ENCODE results near the gene IL22RA1. TPM values are rescaled to one million over a fixed set of nuclear protein-coding genes. Genes with fewer than 3 reads are reported as not detected.

IL22RA1 gene
- polyA plus RNA-seq, 2 donors = 10.3 to 11.7 TPM

DNA sequence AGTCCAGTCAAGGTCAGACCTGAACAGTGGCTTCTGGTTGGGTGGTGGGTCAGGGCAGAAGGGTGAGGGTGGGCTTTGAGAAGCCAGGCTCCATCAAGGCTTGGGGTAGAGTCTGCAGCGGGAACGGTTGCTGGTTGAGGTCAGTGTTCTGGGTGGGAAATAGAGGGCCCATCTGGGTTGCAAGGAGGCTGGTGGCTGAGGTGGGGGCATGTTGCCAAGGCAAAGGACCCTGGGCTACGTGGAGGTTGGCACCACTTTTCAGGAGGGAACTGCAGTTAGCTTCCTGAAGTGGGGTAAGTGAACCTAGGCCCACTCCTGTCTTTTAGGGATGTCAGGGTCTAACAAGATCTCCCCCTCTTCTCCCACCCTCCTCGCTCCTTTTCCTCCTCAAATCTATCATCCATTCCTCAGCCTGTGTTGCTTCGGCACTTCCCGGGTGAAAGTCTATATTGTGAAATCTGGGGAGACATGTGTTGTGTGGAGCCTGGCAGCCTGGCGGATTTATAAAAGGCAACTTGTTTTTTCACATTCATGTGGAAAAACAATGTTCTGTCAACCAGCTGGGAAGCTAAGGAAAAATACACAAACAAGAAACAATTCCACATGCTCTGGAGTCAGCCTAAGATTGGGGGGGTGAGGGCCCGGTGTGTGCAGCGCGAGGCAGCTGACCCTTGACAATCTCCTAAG lies 1.5 kb downstream of the IL22RA1 start:
- Histone ChIP-seq H3K27ac (ENCODE audit: low read depth in 2 of 2, low read length in 1 of 2) (no peak overlapping the region), H3K9me3 (ENCODE audit: control insufficient read depth in 2 of 2, insufficient read depth in 1 of 2, low read depth in 1 of 2, low read length in 1 of 2) (no peaks in the 10 kb centered on the region), H3K27me3 (ENCODE audit: control insufficient read depth in 1 of 2, insufficient read depth in 2 of 2, low read length in 2 of 2) (no peaks in the 10 kb centered on the region), H3K4me3 (ENCODE audit: low read depth in 1 of 2, low read length in 2 of 2) (peak overlapping the region; percentile 65 to 70), H3K36me3 (ENCODE audit: control insufficient read depth in 2 of 2, insufficient read depth in 2 of 2, low read length in 1 of 2) (no peaks in the 10 kb centered on the region), H3K4me1 (ENCODE audit: control insufficient read depth in 2 of 2, insufficient read depth in 2 of 2, low read length in 1 of 2) (peaks cover 3 to 5% of the 10 kb centered on the region in 2 donors)
- 60 to 83% methylated on average over 10 of the region's 10 CpGs for WGBS, 2 donors

DNA sequence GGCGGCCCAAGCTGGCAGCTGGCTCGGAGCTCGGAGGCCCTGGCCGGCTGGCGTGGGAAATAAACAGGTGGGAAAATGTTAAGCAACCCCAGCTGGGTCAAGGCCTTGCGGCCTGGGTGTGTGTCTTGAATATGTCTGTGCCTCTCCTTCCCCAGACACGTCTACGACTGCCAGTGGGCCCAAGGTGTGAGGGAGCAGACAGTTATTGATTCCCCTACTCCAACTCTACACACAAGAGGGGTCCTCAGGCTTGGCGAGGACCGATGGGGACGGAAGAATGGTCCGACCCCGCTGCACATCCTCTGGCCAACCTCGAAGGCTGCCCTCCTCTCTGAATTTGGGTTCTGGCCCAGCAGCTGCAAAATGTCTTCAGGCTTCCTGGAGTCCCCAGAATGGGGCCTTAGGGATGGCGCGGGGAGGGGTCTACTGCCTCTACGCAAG lies 2.2 kb downstream of the IL22RA1 start:
- Histone ChIP-seq H3K4me3 (ENCODE audit: low read depth in 1 of 2, low read length in 2 of 2) (no peak overlapping the region), H3K9me3 (ENCODE audit: control insufficient read depth in 2 of 2, insufficient read depth in 1 of 2, low read depth in 1 of 2, low read length in 1 of 2) (no peaks in the 10 kb centered on the region), H3K27ac (ENCODE audit: low read depth in 2 of 2, low read length in 1 of 2) (no peak overlapping the region), H3K27me3 (ENCODE audit: control insufficient read depth in 1 of 2, insufficient read depth in 2 of 2, low read length in 2 of 2) (no peaks in the 10 kb centered on the region), H3K36me3 (ENCODE audit: control insufficient read depth in 2 of 2, insufficient read depth in 2 of 2, low read length in 1 of 2) (no peaks in the 10 kb centered on the region), H3K4me1 (ENCODE audit: control insufficient read depth in 2 of 2, insufficient read depth in 2 of 2, low read length in 1 of 2) (peaks cover 3 to 5% of the 10 kb centered on the region in 2 donors)
- 79 to 89% methylated on average over 15 to 17 of the region's 17 CpGs for WGBS, 2 donors

DNA sequence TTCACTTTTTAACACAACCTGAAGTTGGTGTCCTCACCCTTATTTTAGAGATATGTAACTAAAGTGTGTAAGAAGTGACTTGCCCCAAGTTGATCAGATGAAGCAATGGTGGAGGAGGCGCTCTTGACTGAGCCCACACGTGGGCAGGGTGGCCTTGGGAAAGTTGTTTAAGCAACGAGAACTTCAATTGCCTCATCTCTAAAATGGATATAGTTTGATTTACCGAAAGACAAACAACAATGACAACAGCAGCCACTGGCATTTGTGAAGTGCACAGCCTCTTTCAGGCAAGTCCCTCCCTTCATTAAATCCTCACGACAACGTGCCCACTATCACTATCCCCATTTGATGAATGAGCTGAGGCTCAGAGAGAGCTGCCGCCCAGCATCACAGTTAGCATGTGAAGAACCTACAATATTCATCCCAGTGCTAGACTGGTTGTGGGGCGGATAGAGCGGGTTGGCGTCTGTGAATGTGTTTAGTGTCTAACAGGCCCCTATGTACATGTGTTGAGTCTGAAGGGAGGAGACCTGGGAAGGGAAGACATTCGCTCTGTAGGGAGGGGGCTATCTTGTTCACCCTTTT lies 3.0 kb downstream of the IL22RA1 start:
- no peaks in the 10 kb centered on the region for H3K9me3 ChIP-seq (ENCODE audit: control insufficient read depth in 2 of 2, insufficient read depth in 1 of 2, low read depth in 1 of 2, low read length in 1 of 2)
- no peaks in the 10 kb centered on the region for H3K27me3 ChIP-seq (ENCODE audit: control insufficient read depth in 1 of 2, insufficient read depth in 2 of 2, low read length in 2 of 2)
- H3K4me3 ChIP-seq (ENCODE audit: low read depth in 1 of 2, low read length in 2 of 2) = no peak overlapping the region
- whole genome bisulfite sequencing, 2 donors = 82 to 90% methylated on average over 11 of the region's 11 CpGs
- peaks cover 3 to 5% of the 10 kb centered on the region in 2 donors for H3K4me1 ChIP-seq (ENCODE audit: control insufficient read depth in 2 of 2, insufficient read depth in 2 of 2, low read length in 1 of 2)
- no peak overlapping the region for H3K27ac ChIP-seq (ENCODE audit: low read depth in 2 of 2, low read length in 1 of 2)
- no peaks in the 10 kb centered on the region for H3K36me3 ChIP-seq (ENCODE audit: control insufficient read depth in 2 of 2, insufficient read depth in 2 of 2, low read length in 1 of 2)

DNA sequence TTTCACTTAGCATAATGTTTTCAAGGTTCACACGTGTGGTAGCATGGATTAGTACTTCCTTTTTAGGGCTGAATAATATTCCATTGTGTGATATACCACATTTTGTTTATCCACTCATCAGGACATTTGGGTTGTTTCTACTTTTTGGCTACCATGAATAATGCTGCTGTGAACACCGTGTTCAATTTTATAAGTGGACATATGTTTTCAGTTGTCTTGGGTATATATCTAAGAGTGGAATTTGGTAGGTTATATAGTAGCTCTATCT lies 3.8 kb downstream of the IL22RA1 start:
- peaks cover 3 to 5% of the 10 kb centered on the region in 2 donors for H3K4me1 ChIP-seq (ENCODE audit: control insufficient read depth in 2 of 2, insufficient read depth in 2 of 2, low read length in 1 of 2)
- no peak overlapping the region for H3K4me3 ChIP-seq (ENCODE audit: low read depth in 1 of 2, low read length in 2 of 2)
- H3K9me3 ChIP-seq (ENCODE audit: control insufficient read depth in 2 of 2, insufficient read depth in 1 of 2, low read depth in 1 of 2, low read length in 1 of 2) = no peaks in the 10 kb centered on the region
- no peaks in the 10 kb centered on the region for H3K27me3 ChIP-seq (ENCODE audit: control insufficient read depth in 1 of 2, insufficient read depth in 2 of 2, low read length in 2 of 2)
- no peak overlapping the region for H3K27ac ChIP-seq (ENCODE audit: low read depth in 2 of 2, low read length in 1 of 2)
- 64 to 67% methylated on average over 2 of the region's 2 CpGs for WGBS, 2 donors
- H3K36me3 ChIP-seq (ENCODE audit: control insufficient read depth in 2 of 2, insufficient read depth in 2 of 2, low read length in 1 of 2) = no peaks in the 10 kb centered on the region

DNA sequence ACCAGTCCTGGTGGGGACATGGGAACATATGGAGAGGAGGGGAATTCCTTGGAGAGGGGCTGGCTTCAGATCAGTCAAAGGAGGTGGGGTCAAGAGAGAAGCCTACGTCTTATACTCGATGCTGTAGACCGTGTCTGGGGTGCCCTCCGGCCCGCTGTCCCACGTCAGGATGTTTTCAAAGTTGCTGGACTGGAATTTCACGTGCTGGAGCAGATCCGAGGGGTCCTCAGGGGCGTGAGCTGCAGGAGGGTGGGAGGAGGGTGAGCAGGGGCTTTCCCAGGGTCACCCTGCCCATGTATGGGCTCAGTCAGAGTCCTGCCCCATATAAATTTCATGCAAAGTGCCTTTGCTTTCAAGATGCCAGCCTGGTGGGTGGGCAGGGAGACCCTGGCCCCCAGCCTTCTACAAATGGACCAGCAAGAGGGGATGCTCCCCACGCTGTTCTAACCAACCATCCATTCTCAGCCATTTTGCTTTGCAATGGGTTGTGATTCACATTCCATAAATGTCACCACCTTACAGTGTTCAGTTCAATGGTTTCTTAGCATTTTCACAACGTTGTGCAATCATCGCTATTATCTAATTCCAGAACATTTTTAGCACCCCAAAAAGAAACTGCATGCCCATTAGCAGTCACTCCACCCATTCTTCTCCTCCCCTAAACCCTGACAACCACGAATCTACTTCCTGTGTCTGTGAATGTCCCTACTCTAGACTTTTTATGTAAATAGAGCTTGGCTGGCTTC lies 4.3 kb downstream of the IL22RA1 start:
- H3K36me3 ChIP-seq (ENCODE audit: control insufficient read depth in 2 of 2, insufficient read depth in 2 of 2, low read length in 1 of 2) = no peaks in the 10 kb centered on the region
- H3K4me1 ChIP-seq (ENCODE audit: control insufficient read depth in 2 of 2, insufficient read depth in 2 of 2, low read length in 1 of 2) = peaks cover under 1 to 2% of the 10 kb centered on the region in 2 donors
- H3K27me3 ChIP-seq (ENCODE audit: control insufficient read depth in 1 of 2, insufficient read depth in 2 of 2, low read length in 2 of 2) = no peaks in the 10 kb centered on the region
- 61 to 62% methylated on average over 13 of the region's 13 CpGs for WGBS, 2 donors
- no peak overlapping the region for H3K4me3 ChIP-seq (ENCODE audit: low read depth in 1 of 2, low read length in 2 of 2)
- no peak overlapping the region for H3K27ac ChIP-seq (ENCODE audit: low read depth in 2 of 2, low read length in 1 of 2)
- no peaks in the 10 kb centered on the region for H3K9me3 ChIP-seq (ENCODE audit: control insufficient read depth in 2 of 2, insufficient read depth in 1 of 2, low read depth in 1 of 2, low read length in 1 of 2)

DNA sequence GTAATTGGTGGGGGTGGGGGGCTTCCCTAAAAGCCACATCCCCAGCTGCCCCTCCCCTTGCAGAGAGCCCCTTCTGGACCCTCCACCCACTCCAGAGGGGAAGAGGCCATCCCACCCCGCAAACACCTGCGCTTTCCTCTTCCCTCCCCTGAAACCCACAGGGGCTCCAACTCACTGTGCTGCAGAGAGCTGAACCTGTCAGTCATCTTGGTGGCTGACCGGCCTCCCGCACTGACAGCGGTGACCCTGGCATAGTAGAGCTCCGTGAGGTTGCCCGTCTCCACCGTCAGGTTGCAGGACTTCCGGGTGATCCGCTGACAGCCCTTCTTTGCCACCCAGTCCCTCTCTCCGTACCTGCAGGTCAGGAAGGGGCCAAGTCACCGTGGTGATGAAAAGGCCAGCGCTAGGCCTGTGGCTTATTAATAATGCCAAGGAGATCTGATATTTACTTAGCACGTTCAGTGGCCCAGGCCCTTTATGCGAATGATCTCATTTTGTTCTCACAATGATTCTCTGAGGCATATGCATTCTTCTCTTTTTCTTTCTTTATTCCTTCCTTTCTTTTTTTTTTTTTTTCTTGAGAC lies 5.9 kb downstream of the IL22RA1 start:
- Histone ChIP-seq H3K27me3 (ENCODE audit: control insufficient read depth in 1 of 2, insufficient read depth in 2 of 2, low read length in 2 of 2) (no peaks in the 10 kb centered on the region), H3K27ac (ENCODE audit: low read depth in 2 of 2, low read length in 1 of 2) (no peak overlapping the region), H3K4me3 (ENCODE audit: low read depth in 1 of 2, low read length in 2 of 2) (no peak overlapping the region), H3K4me1 (ENCODE audit: control insufficient read depth in 2 of 2, insufficient read depth in 2 of 2, low read length in 1 of 2) (no peaks in the 10 kb centered on the region), H3K9me3 (ENCODE audit: control insufficient read depth in 2 of 2, insufficient read depth in 1 of 2, low read depth in 1 of 2, low read length in 1 of 2) (no peaks in the 10 kb centered on the region), H3K36me3 (ENCODE audit: control insufficient read depth in 2 of 2, insufficient read depth in 2 of 2, low read length in 1 of 2) (no peaks in the 10 kb centered on the region)
- 77 to 87% methylated on average over 15 of the region's 15 CpGs for WGBS, 2 donors

DNA sequence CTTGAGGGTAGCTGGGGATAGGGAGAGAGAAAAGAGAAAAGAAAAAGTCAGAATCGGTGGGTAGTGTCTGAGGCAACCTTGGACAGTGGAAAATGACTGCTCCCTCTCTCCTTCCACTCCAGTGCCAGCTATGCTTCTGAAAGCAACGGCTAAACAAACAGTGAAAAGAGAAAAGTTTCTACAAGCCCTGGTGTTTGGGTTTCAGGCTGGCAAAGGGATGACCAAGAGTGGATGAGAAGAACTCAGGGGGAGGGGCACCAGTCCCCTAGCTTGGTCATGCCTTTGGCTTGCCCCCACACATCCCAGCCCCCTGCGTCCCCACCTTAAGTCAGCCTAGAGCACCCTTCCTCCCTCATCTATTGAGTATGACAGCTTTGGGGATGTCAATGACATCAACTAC lies 8.6 kb downstream of the IL22RA1 start:
- H3K9me3 ChIP-seq (ENCODE audit: control insufficient read depth in 2 of 2, insufficient read depth in 1 of 2, low read depth in 1 of 2, low read length in 1 of 2) = no peaks in the 10 kb centered on the region
- no peaks in the 10 kb centered on the region for H3K4me1 ChIP-seq (ENCODE audit: control insufficient read depth in 2 of 2, insufficient read depth in 2 of 2, low read length in 1 of 2)
- H3K27me3 ChIP-seq (ENCODE audit: control insufficient read depth in 1 of 2, insufficient read depth in 2 of 2, low read length in 2 of 2) = no peaks in the 10 kb centered on the region
- no peak overlapping the region for H3K4me3 ChIP-seq (ENCODE audit: low read depth in 1 of 2, low read length in 2 of 2)
- 63 to 74% methylated on average over 3 of the region's 3 CpGs for WGBS, 2 donors
- peaks cover 0 to 2% of the 10 kb centered on the region in 2 donors for H3K36me3 ChIP-seq (ENCODE audit: control insufficient read depth in 2 of 2, insufficient read depth in 2 of 2, low read length in 1 of 2)
- peak overlapping the region in 1 of 2 donors; percentile 66 for H3K27ac ChIP-seq (ENCODE audit: low read depth in 2 of 2, low read length in 1 of 2)

DNA sequence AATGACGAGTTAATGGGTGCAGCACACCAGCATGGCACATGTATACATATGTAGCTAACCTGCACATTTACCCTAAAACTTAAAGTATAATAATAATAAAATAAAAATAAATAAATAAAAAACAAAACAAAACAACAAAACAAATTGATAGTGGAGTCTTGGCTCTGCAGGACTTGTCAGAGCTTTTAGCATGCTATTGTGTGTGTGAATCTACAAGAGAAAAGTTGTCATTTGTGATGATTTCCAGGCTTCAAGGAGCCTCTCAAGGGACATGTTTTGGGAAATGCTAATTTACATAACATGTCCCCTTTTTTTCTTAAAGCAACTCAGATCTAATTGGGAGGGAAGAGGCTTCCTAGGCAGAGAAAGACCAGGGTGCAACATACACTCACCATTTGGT lies 9.1 kb downstream of the IL22RA1 start:
- H3K27ac ChIP-seq (ENCODE audit: low read depth in 2 of 2, low read length in 1 of 2) = no peak overlapping the region
- peaks cover 2 to 3% of the 10 kb centered on the region in 2 donors for H3K36me3 ChIP-seq (ENCODE audit: control insufficient read depth in 2 of 2, insufficient read depth in 2 of 2, low read length in 1 of 2)
- no peaks in the 10 kb centered on the region for H3K9me3 ChIP-seq (ENCODE audit: control insufficient read depth in 2 of 2, insufficient read depth in 1 of 2, low read depth in 1 of 2, low read length in 1 of 2)
- H3K27me3 ChIP-seq (ENCODE audit: control insufficient read depth in 1 of 2, insufficient read depth in 2 of 2, low read length in 2 of 2) = no peaks in the 10 kb centered on the region
- 86% methylated on average over 1 of the region's 1 CpG for WGBS, 2 donors
- no peak overlapping the region for H3K4me3 ChIP-seq (ENCODE audit: low read depth in 1 of 2, low read length in 2 of 2)
- no peaks in the 10 kb centered on the region for H3K4me1 ChIP-seq (ENCODE audit: control insufficient read depth in 2 of 2, insufficient read depth in 2 of 2, low read length in 1 of 2)

DNA sequence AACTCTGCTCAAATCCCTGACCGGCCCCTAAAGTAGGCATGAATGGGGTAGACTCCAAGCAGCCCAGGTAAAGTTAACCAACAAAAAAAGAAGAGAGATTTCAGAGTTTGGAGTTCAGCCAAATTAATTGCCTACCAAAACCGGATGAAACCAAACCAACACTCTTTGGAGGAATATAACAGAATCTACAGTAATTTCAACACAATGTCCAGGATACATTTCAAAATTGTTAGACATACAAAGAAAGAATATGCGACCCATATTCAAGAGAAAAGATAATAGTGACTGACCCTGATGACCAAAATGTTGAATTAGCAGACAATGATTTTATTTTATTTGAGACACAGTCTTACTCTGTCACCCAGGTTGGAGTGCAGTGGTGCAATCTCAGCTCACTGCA lies 12.6 kb downstream of the IL22RA1 start:
- H3K4me3 ChIP-seq (ENCODE audit: low read depth in 1 of 2, low read length in 2 of 2) = no peak overlapping the region
- H3K4me1 ChIP-seq (ENCODE audit: control insufficient read depth in 2 of 2, insufficient read depth in 2 of 2, low read length in 1 of 2) = no peaks in the 10 kb centered on the region
- H3K9me3 ChIP-seq (ENCODE audit: control insufficient read depth in 2 of 2, insufficient read depth in 1 of 2, low read depth in 1 of 2, low read length in 1 of 2) = no peaks in the 10 kb centered on the region
- no peaks in the 10 kb centered on the region for H3K27me3 ChIP-seq (ENCODE audit: control insufficient read depth in 1 of 2, insufficient read depth in 2 of 2, low read length in 2 of 2)
- WGBS, 2 donors = 80 to 84% methylated on average over 3 of the region's 3 CpGs
- no peak overlapping the region for H3K27ac ChIP-seq (ENCODE audit: low read depth in 2 of 2, low read length in 1 of 2)
- H3K36me3 ChIP-seq (ENCODE audit: control insufficient read depth in 2 of 2, insufficient read depth in 2 of 2, low read length in 1 of 2) = peaks cover 2 to 9% of the 10 kb centered on the region in 2 donors
